Esophagus squamous epithelium (tissue), 5 donors: ENCODE measurements around the gene PRUNE2. TPM values are rescaled to one million over a fixed set of nuclear protein-coding genes. Genes with fewer than 3 reads are reported as not detected.

Experiments
- DNase-seq: peaks from one replicate; lab custom pipeline; 2025; lab: John Stamatoyannopoulos, UW
- H3K27ac ChIP-seq, 4 donors: fragments of 200-600 bp; sonication (generic); one replicate each; pipeline ENCODE4 v1.5.1; 2016 to 2019; ENCODE audit warnings: mild to moderate bottlenecking in 1 of 4
- H3K27me3 ChIP-seq, 4 donors: fragments of 200-600 bp; sonication (generic); 1 replicate in 3 of 4; 2 replicates in 1 of 4; pipeline versions ENCODE4 v1.5.1 to v1.6.0; 2017 to 2021; ENCODE audit warnings: antibody characterized with exemption in 1 of 4
- H3K36me3 ChIP-seq, 3 donors: fragments of 200-600 bp; sonication (generic); one replicate each; pipeline ENCODE4 v1.5.1; 2016 to 2019
- H3K4me1 ChIP-seq, 3 donors: fragments of 200-600 bp; sonication (generic); one replicate each; pipeline ENCODE4 v1.5.1; 2017 to 2019
- H3K4me3 ChIP-seq, 4 donors: fragments of 200-600 bp; sonication (generic); 1 replicate in 3 of 4; 2 replicates in 1 of 4; pipeline ENCODE4 v1.5.1; 2016 to 2019; ENCODE audit warnings: mild to moderate bottlenecking in 2 of 4, moderate library complexity in 1 of 4
- H3K9me3 ChIP-seq, 3 donors: fragments of 200-600 bp; sonication (generic); one replicate each; pipeline ENCODE4 v1.5.1; 2016 to 2019
- CTCF ChIP-seq, 6 experiments: fragments of 450-650 bp in 4 of 6; fragments of 200-600 bp in 2 of 6; sonication (generic) in 2 of 6; IDR thresholded peaks; one replicate each; pipeline ENCODE4 v1.5.1; 2016 to 2019; ENCODE audit warnings: antibody characterized with exemption in 6 of 6, mild to moderate bottlenecking in 4 of 6, moderate library complexity in 4 of 6
- POLR2A ChIP-seq, 4 donors: fragments of 450-650 bp; IDR thresholded peaks; one replicate each; pipeline ENCODE4 v1.6.1; 2017; ENCODE audit warnings: antibody characterized with exemption in 4 of 4, mild to moderate bottlenecking in 4 of 4, moderate library complexity in 3 of 4
- WGBS, 2 donors: methylation state at CpG; one replicate each; pipeline ENCODE4 v1.1.5; 2018; 5-methylcytosine and 5-hydroxymethylcytosine counted together
- intact Hi-C: fragments of 100-400 bp; cut with DNase I; formaldehyde crosslinking; loops from one replicate; pipeline ENCODE4 v1.15.0; 2022
- total RNA-seq, 4 donors: library from RNA; depleted of rRNA; stranded (reverse); fragments of >200 nt; gene quantifications; one replicate each; pipeline ENCODE4 v1.1.0, GENCODE V29; 2016
- donor health status: DM: yes; HTN: yes; CAD: no.

Gene PRUNE2
- total RNA-seq, 4 donors from 2014 or later = 9.9 to 126 (median 26.7) TPM

GRCh38 chr9:76876098-76876497 is 29.8 kb downstream of the PRUNE2 start:
- DNase-seq = no peak
- 20 to 31% methylated on average over 2 of the region's 2 CpGs for WGBS, 2 donors
- Histone ChIP-seq H3K4me3 (no peak overlapping the region), H3K27ac (peak overlapping the region in 3 of 4 donors; percentile 77 to 82 (median 81)), H3K9me3 (no peaks in the 10 kb centered on the region), H3K27me3 (no peaks in the 10 kb centered on the region), H3K4me1 (peaks cover 0 to 4% (median 0%) of the 10 kb centered on the region in 3 donors), H3K36me3 (no peaks in the 10 kb centered on the region)
- intact Hi-C loops = no loop called here
- no peak for TF ChIP-seq CTCF (IDR thresholded peaks at IDR 0.05)
- TF ChIP-seq POLR2A (IDR thresholded peaks at IDR 0.05) = no peak

GRCh38 chr9:76873821-76874220 is 32.1 kb downstream of the PRUNE2 start:
- intact Hi-C loops = no loop called here
- WGBS, 2 donors = 63 to 76% methylated on average over 2 of the region's 2 CpGs
- TF ChIP-seq POLR2A (IDR thresholded peaks at IDR 0.05) = no peak
- TF ChIP-seq CTCF (IDR thresholded peaks at IDR 0.05) = no peak
- Histone ChIP-seq H3K27ac (peak overlapping the region in 3 of 4 donors; percentile 77 to 82 (median 81)), H3K36me3 (no peaks in the 10 kb centered on the region), H3K4me3 (no peak overlapping the region), H3K9me3 (no peaks in the 10 kb centered on the region), H3K4me1 (peaks cover 0 to 9% (median 4%) of the 10 kb centered on the region in 3 donors), H3K27me3 (no peaks in the 10 kb centered on the region)
- no peak for DNase-seq

GRCh38 chr9:76873056-76873792 is 32.7 kb downstream of the PRUNE2 start:
- no peak overlapping the region for H3K4me3 ChIP-seq
- TF ChIP-seq CTCF (IDR thresholded peaks at IDR 0.05) (no peak), POLR2A (IDR thresholded peaks at IDR 0.05) (no peak)
- H3K36me3 ChIP-seq = no peaks in the 10 kb centered on the region
- peaks cover 0 to under 1% (median 0%) of the 10 kb centered on the region in 4 donors for H3K27me3 ChIP-seq
- intact Hi-C loops = no loop called here
- H3K27ac ChIP-seq = peak overlapping the region; percentile 43 to 82 (median 79)
- 46 to 53% methylated on average over 13 of the region's 13 CpGs for WGBS, 2 donors
- H3K4me1 ChIP-seq = peaks cover 0 to 15% (median 4%) of the 10 kb centered on the region in 3 donors
- no peak for DNase-seq
- no peaks in the 10 kb centered on the region for H3K9me3 ChIP-seq

- TF ChIP-seq CTCF (IDR thresholded peaks at IDR 0.05) (no peak), POLR2A (IDR thresholded peaks at IDR 0.05) (no peak)
- Histone ChIP-seq H3K36me3 (no peaks in the 10 kb centered on the region), H3K9me3 (no peaks in the 10 kb centered on the region), H3K27me3 (peaks cover 0 to 8% (median 0%) of the 10 kb centered on the region in 4 donors), H3K4me1 (peaks cover 0 to 15% (median 0%) of the 10 kb centered on the region in 3 donors), H3K4me3 (peak overlapping the region in 2 of 4 donors; percentile 5 to 45), H3K27ac (peak overlapping the region in 3 of 4 donors; percentile 7 to 45 (median 35))
- 15 to 26% methylated on average over 11 to 13 of the region's 13 CpGs for WGBS, 2 donors
- intact Hi-C loops = no loop called here
- no peak for DNase-seq
Observed at GRCh38 chr9:76868897-76869296, 37.0 kb downstream of the PRUNE2 start.

GRCh38 chr9:76866689-76867088 is 39.2 kb downstream of the PRUNE2 start:
- no peaks in the 10 kb centered on the region for H3K9me3 ChIP-seq
- intact Hi-C loops = no loop called here
- peak overlapping the region in 3 of 4 donors; percentile 13 to 45 (median 40) for H3K27ac ChIP-seq
- peaks cover 0 to 8% (median 0%) of the 10 kb centered on the region in 4 donors for H3K27me3 ChIP-seq
- no peak for TF ChIP-seq CTCF (IDR thresholded peaks at IDR 0.05)
- no peak for TF ChIP-seq POLR2A (IDR thresholded peaks at IDR 0.05)
- no peaks in the 10 kb centered on the region for H3K36me3 ChIP-seq
- peaks cover 0 to 15% (median 0%) of the 10 kb centered on the region in 3 donors for H3K4me1 ChIP-seq
- 50 to 53% methylated on average over 7 of the region's 7 CpGs for WGBS, 2 donors
- DNase-seq = no peak
- no peak overlapping the region for H3K4me3 ChIP-seq
